ENCODE measurements around the gene MINK1. TPM values are rescaled to one million over a fixed set of nuclear protein-coding genes. Genes with fewer than 3 reads are reported as not detected.
A peak's percentile ranks its signal among the peaks of the same experiment; 100 is the strongest.

The MINK1 gene
- total and polyA plus RNA-seq, 2 of the 13 experiments (the other 11 are each of a cell fraction or from before 2014, with no cell fraction given): 17.2 to 63.9 TPM

GRCh38 chr17:4908711-4909496, 75.8 kb downstream of the MINK1 start (continued):
- TF ChIP-seq HINFP (CRISPR knock-in tag; IDR thresholded peaks at IDR 0.05; ENCODE audit: low read depth): no peak
- peak; percentile 35; the same call in 1 of the 2 replicates for TF ChIP-seq MXD4 (CRISPR knock-in tag; IDR thresholded peaks at IDR 0.05)
- TF ChIP-seq ZBTB14 (CRISPR knock-in tag; IDR thresholded peaks at IDR 0.05): peak; percentile 44; the same call in 1 of the 2 replicates
- TF ChIP-seq ZKSCAN5 (CRISPR knock-in tag; IDR thresholded peaks at IDR 0.05): no peak
- TF ChIP-seq ZBTB34 (CRISPR knock-in tag; IDR thresholded peaks at IDR 0.05): peak; percentile 70; the same call in 1 of the 2 replicates
- no peak for TF ChIP-seq ZNF329 (CRISPR knock-in tag; IDR thresholded peaks at IDR 0.05; ENCODE audit: low read depth)
- peak; percentile 86 for TF ChIP-seq SMC3 (IDR thresholded peaks at IDR 0.05; ENCODE audit: low read length)
- no peak for TF ChIP-seq HNRNPH1 (optimal IDR thresholded peaks at IDR 0.05; ENCODE audit: low read depth, low read length)
- TF ChIP-seq THAP11 (CRISPR knock-in tag; IDR thresholded peaks at IDR 0.05): peak; percentile 56; the same call in 1 of the 2 replicates
- TF ChIP-seq TSC22D2 (CRISPR knock-in tag; IDR thresholded peaks at IDR 0.05; ENCODE audit: borderline replicate concordance): no peak
- no peak for TF ChIP-seq ZNF501 (CRISPR knock-in tag; IDR thresholded peaks at IDR 0.05)
- TF ChIP-seq ESRRA (CRISPR knock-in tag; IDR thresholded peaks at IDR 0.05; ENCODE audit: low read depth): peak; percentile 30; the same call in 1 of the 2 replicates
- peak; percentile 25; the same call in 1 of the 2 replicates for TF ChIP-seq MAX (IDR thresholded peaks at IDR 0.05)
- no peak for TF ChIP-seq ZNF274 (CRISPR knock-in tag; IDR thresholded peaks at IDR 0.05)
- TF ChIP-seq YEATS4 (CRISPR knock-in tag; IDR thresholded peaks at IDR 0.05; ENCODE audit: borderline replicate concordance): 0 out of 2 replicates have a peak, but pooled peaks have one; percentile 25
- no peak for TF ChIP-seq MATR3 (CRISPR knock-in tag; IDR thresholded peaks at IDR 0.05)
- TF ChIP-seq ZNF142 (CRISPR knock-in tag; IDR thresholded peaks at IDR 0.05): 0 out of 2 replicates have a peak, but pooled peaks have one; percentile 20
- TF ChIP-seq SIX1 (CRISPR knock-in tag; IDR thresholded peaks at IDR 0.05; ENCODE audit: borderline replicate concordance): no peak
- TF ChIP-seq ZNF3 (CRISPR knock-in tag; IDR thresholded peaks at IDR 0.05): peak; percentile 82
- TF ChIP-seq ZNF530 (CRISPR knock-in tag; IDR thresholded peaks at IDR 0.05; ENCODE audit: low read depth): no peak
